ENCODE results near the gene FNDC3A. TPM values are rescaled to one million over a fixed set of nuclear protein-coding genes. Genes with fewer than 3 reads are reported as not detected.
A peak's percentile ranks its signal among the peaks of the same experiment; 100 is the strongest.

FNDC3A gene
- polyA plus RNA-seq, 6 donors from 2014 or later = 6.8 to 9.8 (median 8.0) TPM

GRCh38 chr13:49086722-49087121 lies 111.0 kb downstream of the FNDC3A start:
- Mint-ChIP-seq H3K9me3 (no peaks in the 10 kb centered on the region), H3K36me3 (peaks cover 13 to 22% of the 10 kb centered on the region in 2 donors), H3K4me3 (no peak overlapping the region), H3K4me1 (peaks cover 0 to 21% (median 6%) of the 10 kb centered on the region in 3 donors), H3K27me3 (no peaks in the 10 kb centered on the region), H3K27ac (no peak overlapping the region)
- ATAC-seq (ENCODE audit: low read depth in 2 of 2) = no peak
- no peak for DNase-seq

GRCh38 chr13:49093376-49093775 lies 117.7 kb downstream of the FNDC3A start:
- Mint-ChIP-seq H3K36me3 (peaks cover 9 to 11% of the 10 kb centered on the region in 2 donors), H3K4me3 (no peak overlapping the region), H3K4me1 (peaks cover 6 to 19% (median 8%) of the 10 kb centered on the region in 3 donors), H3K27ac (peak overlapping the region in 1 of 6 donors; percentile 14), H3K9me3 (no peaks in the 10 kb centered on the region), H3K27me3 (no peaks in the 10 kb centered on the region)
- ATAC-seq (ENCODE audit: low read depth in 2 of 2) (no peak), DNase-seq (no peak)

GRCh38 chr13:49097374-49097773 lies 121.7 kb downstream of the FNDC3A start:
- H3K27ac Mint-ChIP-seq = peak overlapping the region in 1 of 6 donors; percentile 38
- H3K9me3 Mint-ChIP-seq = no peaks in the 10 kb centered on the region
- H3K36me3 Mint-ChIP-seq = no peaks in the 10 kb centered on the region
- peaks cover 2 to 20% (median 10%) of the 10 kb centered on the region in 3 donors for H3K4me1 Mint-ChIP-seq
- ATAC-seq (ENCODE audit: low read depth in 2 of 2) = no peak
- H3K27me3 Mint-ChIP-seq = no peaks in the 10 kb centered on the region
- H3K4me3 Mint-ChIP-seq = no peak overlapping the region
- no peak for DNase-seq

GRCh38 chr13:49098198-49098597 lies 122.5 kb downstream of the FNDC3A start:
- H3K9me3 Mint-ChIP-seq = no peaks in the 10 kb centered on the region
- H3K27me3 Mint-ChIP-seq = no peaks in the 10 kb centered on the region
- no peak overlapping the region for H3K4me3 Mint-ChIP-seq
- no peak for ATAC-seq (ENCODE audit: low read depth in 2 of 2)
- peaks cover 0 to 17% (median 10%) of the 10 kb centered on the region in 3 donors for H3K4me1 Mint-ChIP-seq
- no peak for DNase-seq
- no peaks in the 10 kb centered on the region for H3K36me3 Mint-ChIP-seq
- H3K27ac Mint-ChIP-seq = peak overlapping the region in 1 of 6 donors; percentile 33

- H3K4me1 Mint-ChIP-seq = peaks cover 0 to 17% (median 10%) of the 10 kb centered on the region in 3 donors
- H3K27me3 Mint-ChIP-seq = no peaks in the 10 kb centered on the region
- H3K4me3 Mint-ChIP-seq = no peak overlapping the region
- H3K36me3 Mint-ChIP-seq = peaks cover 0 to 6% of the 10 kb centered on the region in 2 donors
- DNase-seq = no peak
- ATAC-seq (ENCODE audit: low read depth in 2 of 2) = no peak
- H3K27ac Mint-ChIP-seq = no peak overlapping the region
- H3K9me3 Mint-ChIP-seq = no peaks in the 10 kb centered on the region
These were observed 123.2 kb downstream of the FNDC3A start for GRCh38 chr13:49098771-49099512.

GRCh38 chr13:49099513-49099877 lies 123.8 kb downstream of the FNDC3A start:
- H3K27ac Mint-ChIP-seq = no peak overlapping the region
- no peaks in the 10 kb centered on the region for H3K27me3 Mint-ChIP-seq
- peaks cover 0 to 14% (median 10%) of the 10 kb centered on the region in 3 donors for H3K4me1 Mint-ChIP-seq
- H3K36me3 Mint-ChIP-seq = peaks cover 0 to 7% of the 10 kb centered on the region in 2 donors
- ATAC-seq (ENCODE audit: low read depth in 2 of 2) = no peak
- H3K4me3 Mint-ChIP-seq = no peak overlapping the region
- no peaks in the 10 kb centered on the region for H3K9me3 Mint-ChIP-seq
- DNase-seq = no peak

GRCh38 chr13:49100637-49101570 lies 125.2 kb downstream of the FNDC3A start:
- no peak overlapping the region for H3K27ac Mint-ChIP-seq
- DNase-seq (no peak), ATAC-seq (ENCODE audit: low read depth in 2 of 2) (no peak)
- peaks cover 0 to 13% (median 10%) of the 10 kb centered on the region in 3 donors for H3K4me1 Mint-ChIP-seq
- H3K4me3 Mint-ChIP-seq = no peak overlapping the region
- peaks cover 0 to 7% of the 10 kb centered on the region in 2 donors for H3K36me3 Mint-ChIP-seq
- no peaks in the 10 kb centered on the region for H3K27me3 Mint-ChIP-seq
- H3K9me3 Mint-ChIP-seq = no peaks in the 10 kb centered on the region

GRCh38 chr13:49108196-49108595 lies 132.5 kb downstream of the FNDC3A start:
- ATAC-seq (ENCODE audit: low read depth in 2 of 2) = no peak
- Mint-ChIP-seq H3K9me3 (no peaks in the 10 kb centered on the region), H3K36me3 (peaks cover 0 to 7% of the 10 kb centered on the region in 2 donors)

GRCh38 chr13:49110122-49110912 lies 134.6 kb downstream of the FNDC3A start:
- Mint-ChIP-seq H3K4me1 (peaks cover 8 to 21% (median 16%) of the 10 kb centered on the region in 3 donors), H3K27me3 (no peaks in the 10 kb centered on the region), H3K4me3 (peak overlapping the region; percentile 77 to 98 (median 90)), H3K27ac (peak overlapping the region; percentile 59 to 95 (median 70)), H3K36me3 (peaks cover 1 to 3% of the 10 kb centered on the region in 2 donors), H3K9me3 (no peaks in the 10 kb centered on the region)
- ATAC-seq (ENCODE audit: low read depth in 2 of 2) (peak; percentile 65 to 83), DNase-seq (peak; percentile 64)

More at GRCh38 chr13:49108196-49108595, 132.5 kb downstream of the FNDC3A start:
- no peak for DNase-seq
- no peaks in the 10 kb centered on the region for H3K27me3 Mint-ChIP-seq
- no peak overlapping the region for H3K27ac Mint-ChIP-seq
- peaks cover 5 to 18% (median 6%) of the 10 kb centered on the region in 3 donors for H3K4me1 Mint-ChIP-seq
- no peak overlapping the region for H3K4me3 Mint-ChIP-seq

- no peaks in the 10 kb centered on the region for H3K9me3 Mint-ChIP-seq
- DNase-seq (no peak), ATAC-seq (ENCODE audit: low read depth in 2 of 2) (no peak)
- H3K36me3 Mint-ChIP-seq = peaks cover 6 to 8% of the 10 kb centered on the region in 2 donors
- peak overlapping the region; percentile 54 to 98 (median 90) for H3K4me3 Mint-ChIP-seq
- H3K27me3 Mint-ChIP-seq = no peaks in the 10 kb centered on the region
- no peak overlapping the region for H3K27ac Mint-ChIP-seq
- H3K4me1 Mint-ChIP-seq = peaks cover 8 to 21% (median 16%) of the 10 kb centered on the region in 3 donors
These were observed 135.1 kb downstream of the FNDC3A start for GRCh38 chr13:49110913-49111170.

- peak overlapping the region in 2 of 8 donors; percentile 49 to 62 for H3K4me3 Mint-ChIP-seq
- ATAC-seq (ENCODE audit: low read depth in 2 of 2) (no peak), DNase-seq (no peak)
- peaks cover 8 to 21% (median 16%) of the 10 kb centered on the region in 3 donors for H3K4me1 Mint-ChIP-seq
- peaks cover 22 to 24% of the 10 kb centered on the region in 2 donors for H3K36me3 Mint-ChIP-seq
- no peaks in the 10 kb centered on the region for H3K9me3 Mint-ChIP-seq
- H3K27ac Mint-ChIP-seq = peak overlapping the region in 4 of 6 donors; percentile 5 to 94 (median 30)
- no peaks in the 10 kb centered on the region for H3K27me3 Mint-ChIP-seq
These were observed 137.2 kb downstream of the FNDC3A start for GRCh38 chr13:49112782-49113525.

GRCh38 chr13:49113526-49114286 lies 138.0 kb downstream of the FNDC3A start:
- Mint-ChIP-seq H3K27ac (peak overlapping the region in 4 of 6 donors; percentile 5 to 67 (median 30)), H3K27me3 (no peaks in the 10 kb centered on the region), H3K9me3 (no peaks in the 10 kb centered on the region), H3K4me3 (peak overlapping the region in 2 of 8 donors; percentile 49 to 62), H3K4me1 (peaks cover 8 to 21% (median 16%) of the 10 kb centered on the region in 3 donors), H3K36me3 (peaks cover 22 to 24% of the 10 kb centered on the region in 2 donors)
- ATAC-seq (ENCODE audit: low read depth in 2 of 2) (no peak), DNase-seq (no peak)

Measured in naive B cell (primary cell).